ENCODE data around the gene AK4.

AK4 gene

DNA sequence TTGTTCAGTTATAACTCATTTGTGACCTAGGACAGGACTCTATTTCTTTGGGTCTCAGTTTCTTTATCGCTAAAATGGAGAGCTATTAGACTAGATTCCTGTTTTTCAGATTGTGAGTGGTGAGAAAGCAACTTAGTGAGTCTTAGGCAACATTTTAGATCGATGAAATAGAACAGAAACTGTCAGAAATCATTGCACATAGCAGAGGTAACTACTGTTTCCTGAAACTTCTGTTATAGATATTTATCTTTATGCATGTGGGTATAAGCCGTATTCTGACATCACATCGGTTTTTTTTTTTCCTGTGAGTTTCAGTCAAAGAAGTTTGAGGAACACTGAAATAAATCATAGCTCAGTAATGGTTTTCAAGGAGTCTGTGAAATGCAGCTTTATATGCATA is 119.3 kb downstream of the AK4 start:
- Histone ChIP-seq H3K4me3 (no peak overlapping the region), H3K27ac (no peak overlapping the region)
- TF ChIP-seq, protein P1, sequence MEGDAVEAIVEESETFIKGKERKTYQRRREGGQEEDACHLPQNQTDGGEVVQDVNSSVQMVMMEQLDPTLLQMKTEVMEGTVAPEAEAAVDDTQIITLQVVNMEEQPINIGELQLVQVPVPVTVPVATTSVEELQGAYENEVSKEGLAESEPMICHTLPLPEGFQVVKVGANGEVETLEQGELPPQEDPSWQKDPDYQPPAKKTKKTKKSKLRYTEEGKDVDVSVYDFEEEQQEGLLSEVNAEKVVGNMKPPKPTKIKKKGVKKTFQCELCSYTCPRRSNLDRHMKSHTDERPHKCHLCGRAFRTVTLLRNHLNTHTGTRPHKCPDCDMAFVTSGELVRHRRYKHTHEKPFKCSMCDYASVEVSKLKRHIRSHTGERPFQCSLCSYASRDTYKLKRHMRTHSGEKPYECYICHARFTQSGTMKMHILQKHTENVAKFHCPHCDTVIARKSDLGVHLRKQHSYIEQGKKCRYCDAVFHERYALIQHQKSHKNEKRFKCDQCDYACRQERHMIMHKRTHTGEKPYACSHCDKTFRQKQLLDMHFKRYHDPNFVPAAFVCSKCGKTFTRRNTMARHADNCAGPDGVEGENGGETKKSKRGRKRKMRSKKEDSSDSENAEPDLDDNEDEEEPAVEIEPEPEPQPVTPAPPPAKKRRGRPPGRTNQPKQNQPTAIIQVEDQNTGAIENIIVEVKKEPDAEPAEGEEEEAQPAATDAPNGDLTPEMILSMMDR (IDR thresholded peaks at IDR 0.05): no peak
- no peak for DNase-seq (ENCODE audit: low spot score)

DNA sequence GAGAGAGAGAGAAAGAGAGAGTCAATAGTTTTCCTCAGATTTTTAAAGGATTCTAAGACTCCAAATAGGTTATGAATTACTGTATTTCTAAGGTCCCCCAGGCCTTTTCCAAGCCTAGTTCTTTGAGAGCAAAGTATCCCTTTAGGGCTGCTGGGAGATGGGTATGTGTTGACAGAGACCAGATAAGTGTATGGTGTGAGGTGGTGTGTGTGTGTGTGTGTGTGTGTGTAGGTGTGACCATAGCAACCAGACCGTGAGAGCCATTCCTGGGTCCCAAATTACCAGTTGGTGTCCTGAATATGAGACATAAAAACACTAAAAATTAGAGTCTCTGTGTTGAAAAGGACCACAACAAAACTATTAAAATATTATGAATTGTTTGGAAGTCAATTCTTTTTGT is 119.7 kb downstream of the AK4 start:
- Histone ChIP-seq H3K27ac (no peak overlapping the region), H3K4me3 (no peak overlapping the region)
- no peak for DNase-seq (ENCODE audit: low spot score)
- TF ChIP-seq, protein P1 (IDR thresholded peaks at IDR 0.05): no peak

DNA sequence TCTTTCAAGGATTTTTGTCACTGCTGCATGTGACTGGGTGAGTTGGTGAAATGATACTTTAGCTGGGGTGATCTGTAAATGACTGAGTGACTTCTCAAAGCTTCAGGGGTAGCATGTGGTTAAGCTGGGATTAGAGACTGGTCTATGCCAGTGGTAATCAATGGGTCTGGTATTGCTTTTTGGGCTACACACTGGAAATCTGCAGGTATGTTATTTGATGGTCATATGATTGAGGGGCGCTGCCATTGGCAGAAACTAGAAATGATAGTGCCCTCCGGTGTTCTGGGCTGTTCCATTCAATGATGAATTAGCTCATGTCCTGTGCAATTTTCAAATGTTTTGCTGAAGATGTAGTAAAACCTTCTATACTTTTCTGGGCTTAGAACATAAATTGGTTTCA is 121.6 kb downstream of the AK4 start:
- TF ChIP-seq, protein P1 (IDR thresholded peaks at IDR 0.05): no peak

DNA sequence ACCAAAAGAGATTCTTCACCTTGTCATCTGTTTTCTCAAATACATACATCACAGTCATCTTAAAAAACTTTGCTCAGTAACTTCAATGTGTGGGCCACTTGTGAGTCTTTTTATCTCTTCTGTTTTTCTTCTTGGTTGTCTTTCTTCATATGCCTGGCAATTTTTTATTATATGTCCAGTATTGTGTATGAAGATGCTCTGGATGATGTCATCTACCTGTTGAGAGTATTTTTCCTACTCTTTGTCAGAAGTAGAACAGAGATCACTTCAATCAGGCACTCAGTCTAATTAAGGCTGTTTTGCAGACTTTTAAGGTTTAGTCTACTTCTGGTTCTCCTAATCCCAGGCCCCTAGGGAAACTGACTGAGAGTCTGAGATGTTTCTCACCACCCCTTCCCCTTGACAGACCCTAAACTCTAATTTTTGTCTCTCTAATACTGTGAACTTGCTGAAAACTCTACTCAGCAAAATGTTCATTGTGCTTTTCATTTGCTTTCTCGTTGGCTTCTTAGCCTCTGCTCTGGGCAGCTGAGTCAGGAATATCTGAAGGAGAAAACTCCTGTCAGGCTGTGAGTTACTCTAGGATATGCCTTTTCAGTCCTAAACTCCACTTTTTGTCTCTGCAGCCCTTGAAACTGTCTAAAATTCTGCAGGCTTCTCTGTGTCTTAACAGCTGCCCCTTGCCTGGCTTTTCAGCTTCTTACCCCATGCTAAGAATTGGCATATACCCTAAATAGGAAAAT is 128.4 kb downstream of the AK4 start:
- Histone ChIP-seq H3K27ac (no peak overlapping the region), H3K4me3 (no peak overlapping the region)
- no peak for DNase-seq (ENCODE audit: low spot score)
- TF ChIP-seq, protein P1 (IDR thresholded peaks at IDR 0.05): no peak

More for the DNA sequence above, 121.6 kb downstream of the AK4 start:
- no peak overlapping the region for H3K4me3 ChIP-seq
- H3K27ac ChIP-seq: no peak overlapping the region
- no peak for DNase-seq (ENCODE audit: low spot score)

DNA sequence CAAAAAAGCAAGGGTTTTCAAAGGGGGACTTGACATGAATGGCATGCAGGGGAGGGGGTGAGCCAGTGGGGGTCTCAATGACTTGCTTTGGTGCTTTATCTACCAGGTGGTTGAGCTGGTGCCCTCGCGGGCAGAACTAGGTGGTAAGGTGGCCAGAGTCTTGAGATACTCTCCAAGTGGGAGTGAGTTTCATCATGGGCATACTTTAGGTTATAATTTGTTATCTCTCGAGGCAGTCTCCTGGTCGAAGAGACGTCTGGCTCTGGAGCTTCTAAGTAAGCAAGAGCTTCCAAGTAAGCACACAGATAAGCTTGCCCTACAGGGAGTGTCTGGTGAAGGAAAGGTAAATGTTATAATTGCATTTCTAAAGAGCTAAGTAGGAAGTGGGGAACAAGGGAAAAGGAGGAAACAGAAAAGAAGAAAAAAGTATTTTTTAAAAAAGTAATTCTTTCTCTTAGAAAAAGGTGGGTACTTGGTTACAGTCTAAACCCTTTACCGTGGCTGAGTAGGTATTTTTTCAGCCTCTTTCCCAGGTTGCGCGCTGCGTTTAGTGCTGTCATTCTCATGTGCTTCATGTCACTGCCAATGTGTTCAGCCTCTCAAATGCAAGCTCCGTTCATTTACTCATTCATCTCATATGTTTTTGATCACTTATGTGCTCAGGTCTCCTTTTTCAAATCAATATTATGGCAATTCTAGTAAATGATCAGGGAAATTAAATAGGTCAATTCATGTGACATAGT is 129.8 kb downstream of the AK4 start:
- H3K27ac ChIP-seq: no peak overlapping the region
- no peak overlapping the region for H3K4me3 ChIP-seq
- TF ChIP-seq, protein P1 (IDR thresholded peaks at IDR 0.05): no peak

DNA sequence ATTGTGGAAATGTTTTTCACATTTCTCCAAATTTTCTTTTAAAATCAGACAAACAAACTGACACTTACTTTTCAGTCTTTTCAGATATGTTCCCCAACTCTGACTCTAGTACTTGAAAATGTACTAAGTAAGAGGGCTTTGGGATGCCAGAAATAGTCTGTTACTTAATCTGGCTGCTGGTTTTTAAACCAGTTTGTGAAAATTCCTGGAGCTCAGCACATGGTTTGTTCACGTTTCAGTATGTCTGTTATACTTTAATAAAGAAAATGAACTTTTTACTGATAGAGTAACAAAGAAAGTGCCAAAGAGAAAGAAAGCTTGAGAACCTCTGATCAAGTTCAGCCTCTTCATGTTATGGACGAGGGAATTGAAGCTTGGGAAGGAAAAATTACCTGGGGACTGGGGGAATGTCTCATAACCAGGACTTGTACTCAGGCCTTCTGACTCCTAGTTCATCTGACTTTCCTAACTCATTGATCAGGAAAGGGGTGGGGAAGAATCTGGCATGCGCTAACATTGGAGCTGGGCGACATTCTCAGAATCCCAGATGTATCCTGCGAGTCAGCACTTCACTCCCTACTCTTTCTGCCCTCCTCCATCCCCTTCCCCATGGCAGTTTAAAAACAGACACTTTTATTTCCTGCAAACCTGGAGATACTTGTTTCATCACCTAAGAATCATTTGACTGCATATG is 130.5 kb downstream of the AK4 start:
- Histone ChIP-seq H3K27ac (no peak overlapping the region), H3K4me3 (peak overlapping the region; percentile 32)
- DNase-seq (ENCODE audit: low spot score): no peak
- TF ChIP-seq, protein P1 (IDR thresholded peaks at IDR 0.05): no peak

More for the DNA sequence above, 129.8 kb downstream of the AK4 start:
- DNase-seq (ENCODE audit: low spot score): no peak

Measured in coronary artery (tissue), 2 donors.